HG03175 (cell line): Measurements from ENCODE around the gene CDKN2B.
"Not testable (repeated sequence)": the region's sequence is repeated elsewhere in the genome, so short reads cannot be mapped to it uniquely, and the experiment has no call there.

Source experiments
- ATAC-seq: cut with Tn5 transposase; IDR thresholded peaks from one replicate; pipeline ENCODE4 v1.9.1; 2021; ENCODE audit warnings: mild to moderate bottlenecking, moderate library complexity; ENCODE audit not compliant: unreplicated experiment

CDKN2B gene

DNA sequence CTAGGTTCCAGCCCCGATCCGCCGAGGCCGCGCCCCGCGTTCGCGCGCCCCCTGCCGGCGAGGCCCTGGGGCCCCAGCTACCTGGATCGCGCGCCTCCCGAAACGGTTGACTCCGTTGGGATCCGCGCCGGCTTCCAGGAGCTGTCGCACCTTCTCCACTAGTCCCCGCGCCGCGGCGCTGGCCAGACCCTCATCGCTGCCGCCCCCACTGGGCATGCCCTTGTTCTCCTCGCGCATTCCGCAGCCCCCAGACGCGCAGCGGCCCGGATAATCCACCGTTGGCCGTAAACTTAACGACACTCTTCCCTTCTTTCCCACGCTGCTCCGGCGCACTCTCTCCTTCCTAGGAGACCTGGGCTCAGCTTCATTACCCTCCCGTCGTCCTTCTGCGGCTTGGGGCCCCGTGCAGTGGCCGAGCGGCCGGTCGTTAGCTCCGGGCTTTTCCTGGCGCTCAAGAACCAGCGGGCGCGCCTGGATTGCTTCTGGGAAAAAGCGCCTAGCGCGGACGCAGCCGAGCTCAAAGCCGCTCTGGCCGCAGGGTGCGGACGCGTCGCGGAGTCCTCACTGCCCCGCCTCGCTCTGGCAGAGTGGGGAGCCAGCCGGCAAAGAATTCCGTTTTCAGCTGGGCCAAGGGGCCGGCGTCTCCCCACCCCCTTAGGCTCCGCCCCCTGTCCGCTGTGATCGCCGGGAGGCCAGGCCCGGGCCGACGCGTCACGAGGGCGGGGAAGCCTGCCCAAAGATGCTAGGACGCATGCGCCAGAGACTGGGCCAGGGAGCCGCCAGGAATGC is at the start of gene CDKN2B:
TSS of gene CDKN2B (minus strand) at position 589 of the 789 bp plus-strand sequence. CDS start at position 237, 352 bp downstream.
- peak; percentile 93 for ATAC-seq

GRCh38 chr9:22057972-22058371 is 48.9 kb upstream of the CDKN2B start:
- ATAC-seq = not testable (repeated sequence)

GRCh38 chr9:22056402-22056801 is 47.3 kb upstream of the CDKN2B start:
- ATAC-seq = no peak

GRCh38 chr9:22055090-22055489 is 46.0 kb upstream of the CDKN2B start:
- no peak for ATAC-seq

- ATAC-seq = no peak
Measured at GRCh38 chr9:22054529-22054928, 45.4 kb upstream of the CDKN2B start.

DNA sequence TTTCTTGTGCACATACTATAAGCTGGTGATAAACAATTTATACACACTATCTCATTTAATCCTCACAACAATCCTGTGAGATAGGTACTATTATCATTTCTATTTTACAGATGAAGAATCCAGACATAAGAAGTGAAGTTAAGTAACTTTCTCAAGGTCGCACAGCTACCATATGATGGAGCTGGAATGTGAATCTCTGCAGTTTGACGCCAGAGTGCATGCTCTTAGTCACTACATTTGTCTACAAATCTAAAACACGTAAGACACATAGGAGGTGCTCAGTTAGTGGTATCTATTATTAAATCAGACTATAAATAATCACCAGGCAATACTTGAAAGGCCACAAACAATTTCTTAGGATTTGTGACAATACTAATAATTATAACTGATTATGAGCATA is 45.0 kb upstream of the CDKN2B start:
- no peak for ATAC-seq

DNA sequence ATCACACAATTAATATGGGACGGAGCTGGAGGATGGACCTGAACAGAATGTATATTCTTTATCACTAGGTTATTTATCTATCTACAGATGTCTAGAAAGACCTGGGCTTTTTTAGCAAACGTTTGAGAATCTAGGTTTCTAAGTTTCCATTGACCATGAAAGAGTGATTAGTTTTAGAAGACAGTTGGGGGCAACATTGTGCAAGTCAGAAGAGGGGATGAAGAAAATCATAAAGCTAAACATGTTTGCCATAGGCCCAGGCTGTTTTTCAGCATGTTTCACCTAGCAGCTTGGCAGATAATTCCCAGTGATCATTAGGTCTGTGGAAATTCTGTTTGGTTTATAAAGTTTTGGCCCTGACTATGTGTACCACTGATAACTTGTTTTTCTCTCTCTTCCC is 44.1 kb upstream of the CDKN2B start:
- ATAC-seq = no peak

GRCh38 chr9:22052376-22052945 is 43.4 kb upstream of the CDKN2B start:
- ATAC-seq = no peak

DNA sequence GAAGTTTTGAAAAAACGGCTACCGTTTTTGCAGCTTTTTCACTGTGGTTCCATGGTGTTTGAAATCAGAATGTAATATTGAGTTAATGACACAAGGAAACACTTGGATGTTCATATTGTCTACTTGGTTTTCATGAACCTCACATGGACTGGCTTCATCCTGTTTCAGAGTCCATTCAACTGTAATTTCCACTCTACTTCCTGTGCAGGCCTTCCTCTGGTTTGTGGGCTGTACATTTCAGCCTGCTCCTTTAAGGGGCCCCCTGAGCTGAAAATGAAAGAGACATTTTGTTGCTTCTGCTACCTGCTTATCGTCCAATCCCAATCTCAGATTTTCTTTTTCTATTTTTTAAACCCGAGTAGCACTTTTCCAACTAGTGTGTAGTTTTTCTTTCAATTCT is 41.8 kb upstream of the CDKN2B start:
- no peak for ATAC-seq

GRCh38 chr9:22049411-22049810 is 40.3 kb upstream of the CDKN2B start:
- no peak for ATAC-seq

GRCh38 chr9:22047596-22047995 is 38.5 kb upstream of the CDKN2B start:
- no peak for ATAC-seq

DNA sequence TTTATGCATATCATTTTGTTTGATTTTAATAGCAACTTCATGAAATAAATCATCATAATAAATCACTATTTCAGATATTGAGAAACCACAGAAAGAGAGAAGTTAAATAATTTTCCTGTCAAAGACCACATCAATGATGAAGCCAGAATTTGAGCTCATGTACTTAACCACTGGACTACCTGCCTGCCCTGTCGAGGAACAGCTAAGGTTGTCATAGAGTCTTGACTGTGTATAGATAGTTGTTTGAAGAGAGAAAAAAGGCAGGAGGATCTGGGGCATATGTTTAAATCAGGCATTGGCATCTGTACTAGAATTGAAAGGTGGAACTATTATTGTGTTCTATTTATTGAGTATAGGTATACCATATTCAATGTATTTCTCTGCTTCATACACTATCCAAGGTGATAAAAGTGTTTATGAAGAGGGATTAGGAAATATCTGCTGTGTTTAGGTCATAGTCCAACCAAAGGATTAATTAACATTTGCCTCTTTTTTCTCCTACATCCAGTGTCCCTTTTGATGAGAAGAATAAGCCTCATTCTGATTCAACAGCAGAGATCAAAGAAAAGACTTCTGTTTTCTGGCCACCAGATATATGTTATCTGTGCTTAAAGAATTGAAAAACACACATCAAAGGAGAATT is 37.3 kb upstream of the CDKN2B start:
- no peak for ATAC-seq

DNA sequence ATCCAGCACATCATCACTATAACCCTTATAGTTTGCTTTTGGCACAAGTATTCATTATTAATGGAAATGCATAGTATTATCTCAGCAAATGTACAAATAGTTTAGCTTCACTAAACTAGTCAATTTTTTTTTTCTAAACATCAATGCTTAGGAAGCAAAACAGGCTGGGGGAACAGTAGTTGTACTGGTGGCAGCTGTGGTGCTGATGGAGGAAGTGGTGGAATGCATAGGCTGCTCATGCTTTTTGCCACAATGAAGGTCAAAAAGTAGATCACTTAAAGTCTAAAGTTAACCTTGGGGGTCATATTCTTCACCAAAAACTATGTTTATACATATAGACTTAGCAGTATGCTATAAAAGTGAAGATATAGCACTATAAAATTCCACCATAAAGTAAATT is 36.3 kb upstream of the CDKN2B start:
- no peak for ATAC-seq

GRCh38 chr9:22044583-22044982 is 35.5 kb upstream of the CDKN2B start:
- ATAC-seq = no peak

GRCh38 chr9:22043928-22044327 is 34.8 kb upstream of the CDKN2B start:
- ATAC-seq = no peak

DNA sequence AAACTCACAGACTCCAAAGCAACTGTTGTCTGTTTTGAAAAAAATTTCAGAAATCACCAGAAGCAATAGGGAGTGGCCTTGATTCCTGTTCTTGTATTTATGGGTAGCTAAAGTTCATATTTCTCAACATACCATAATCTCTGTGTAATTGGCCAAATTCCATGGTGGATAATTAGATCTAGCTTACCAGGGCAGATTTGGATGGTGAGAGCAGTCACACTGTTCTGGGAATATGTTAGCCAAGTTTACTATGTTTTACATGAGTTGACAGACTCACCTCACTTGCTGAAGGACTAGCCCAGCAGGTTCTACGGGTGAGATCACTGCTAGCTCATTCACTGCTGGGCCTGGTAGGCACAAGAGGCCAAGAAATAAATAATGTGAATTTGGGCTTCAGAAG is 32.7 kb upstream of the CDKN2B start:
- ATAC-seq = no peak

DNA sequence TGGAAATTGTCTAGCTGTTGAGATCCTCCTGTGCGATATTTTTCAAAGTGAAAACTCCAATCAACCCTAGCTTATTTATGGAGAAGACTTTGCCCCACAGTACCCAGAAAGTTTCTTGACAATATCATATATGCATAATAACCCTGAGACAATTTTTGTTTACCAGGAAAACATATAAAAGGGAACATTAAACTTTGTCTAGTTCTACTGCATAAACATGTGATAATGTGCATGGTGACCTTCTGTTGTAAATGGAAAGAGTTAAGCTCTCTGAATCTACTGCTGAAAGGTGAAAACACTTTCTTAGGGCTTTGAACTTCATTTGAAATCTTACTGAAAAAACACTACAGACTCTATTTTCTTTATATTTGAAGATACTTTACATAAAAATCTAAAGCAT is 32.2 kb upstream of the CDKN2B start:
- no peak for ATAC-seq

GRCh38 chr9:22040760-22041159 is 31.7 kb upstream of the CDKN2B start:
- ATAC-seq = no peak

- no peak for ATAC-seq
Measured at GRCh38 chr9:22039258-22039657, 30.2 kb upstream of the CDKN2B start.

GRCh38 chr9:22037954-22038690 is 29.0 kb upstream of the CDKN2B start:
- no peak for ATAC-seq

GRCh38 chr9:22036866-22037626 is 27.9 kb upstream of the CDKN2B start:
- no peak for ATAC-seq
